ENCODE measurements around the gene CHERP. TPM values are rescaled to one million over a fixed set of nuclear protein-coding genes. Genes with fewer than 3 reads are reported as not detected.
A peak's percentile ranks its signal among the peaks of the same experiment; 100 is the strongest.

The CHERP gene
- total RNA-seq, 1 donor from 2014 or later: 76.4 TPM

GRCh38 chr19:16520986-16521624, 21.1 kb downstream of the CHERP start:
- Mint-ChIP-seq H3K9me3 (ENCODE audit: low read depth) (no peaks in the 10 kb centered on the region), H3K4me1 (ENCODE audit: low read depth) (no peaks in the 10 kb centered on the region), H3K27me3 (no peaks in the 10 kb centered on the region), H3K27ac (no peak overlapping the region), H3K36me3 (ENCODE audit: insufficient read depth) (peaks cover 17% of the 10 kb centered on the region), H3K4me3 (ENCODE audit: low read depth) (no peak overlapping the region)
- no peak for TF ChIP-seq CTCF (IDR thresholded peaks at IDR 0.05; ENCODE audit: unreplicated experiment)
- no peak for DNase-seq (ENCODE audit: low spot score, unreplicated experiment)

- Mint-ChIP-seq H3K9me3 (ENCODE audit: low read depth) (no peaks in the 10 kb centered on the region), H3K27ac (no peak overlapping the region), H3K4me1 (ENCODE audit: low read depth) (no peaks in the 10 kb centered on the region), H3K27me3 (no peaks in the 10 kb centered on the region), H3K4me3 (ENCODE audit: low read depth) (no peak overlapping the region), H3K36me3 (ENCODE audit: insufficient read depth) (peaks cover 16% of the 10 kb centered on the region)
- TF ChIP-seq CTCF (IDR thresholded peaks at IDR 0.05; ENCODE audit: unreplicated experiment): no peak
- no peak for DNase-seq (ENCODE audit: low spot score, unreplicated experiment)
Observed at GRCh38 chr19:16520074-16520973, 21.9 kb downstream of the CHERP start.

- Mint-ChIP-seq H3K9me3 (ENCODE audit: low read depth) (no peaks in the 10 kb centered on the region), H3K4me3 (ENCODE audit: low read depth) (no peak overlapping the region), H3K27me3 (no peaks in the 10 kb centered on the region), H3K4me1 (ENCODE audit: low read depth) (no peaks in the 10 kb centered on the region), H3K27ac (peak overlapping the region; percentile 33), H3K36me3 (ENCODE audit: insufficient read depth) (peaks cover 16% of the 10 kb centered on the region)
- TF ChIP-seq CTCF (IDR thresholded peaks at IDR 0.05; ENCODE audit: unreplicated experiment): no peak
- DNase-seq (ENCODE audit: low spot score, unreplicated experiment): no peak
Observed at GRCh38 chr19:16519230-16519687, 23.0 kb downstream of the CHERP start.

GRCh38 chr19:16518483-16519229, 23.6 kb downstream of the CHERP start:
- Mint-ChIP-seq H3K36me3 (ENCODE audit: insufficient read depth) (peaks cover 11% of the 10 kb centered on the region), H3K9me3 (ENCODE audit: low read depth) (no peaks in the 10 kb centered on the region), H3K4me1 (ENCODE audit: low read depth) (no peaks in the 10 kb centered on the region), H3K27me3 (no peaks in the 10 kb centered on the region), H3K27ac (peak overlapping the region; percentile 33), H3K4me3 (ENCODE audit: low read depth) (no peak overlapping the region)
- TF ChIP-seq CTCF (IDR thresholded peaks at IDR 0.05; ENCODE audit: unreplicated experiment): peak; percentile 23
- no peak for DNase-seq (ENCODE audit: low spot score, unreplicated experiment)

GRCh38 chr19:16518061-16518460, 24.2 kb downstream of the CHERP start:
- DNase-seq (ENCODE audit: low spot score, unreplicated experiment): no peak
- Mint-ChIP-seq H3K4me3 (ENCODE audit: low read depth) (no peak overlapping the region), H3K36me3 (ENCODE audit: insufficient read depth) (peaks cover 11% of the 10 kb centered on the region), H3K4me1 (ENCODE audit: low read depth) (no peaks in the 10 kb centered on the region), H3K27me3 (no peaks in the 10 kb centered on the region), H3K27ac (no peak overlapping the region), H3K9me3 (ENCODE audit: low read depth) (no peaks in the 10 kb centered on the region)
- no peak for TF ChIP-seq CTCF (IDR thresholded peaks at IDR 0.05; ENCODE audit: unreplicated experiment)

Measured in progenitor cell of endocrine pancreas (in vitro differentiated cells).